IMR-90 (cell line): ENCODE data around the gene KRTAP12-3. TPM values are rescaled to one million over a fixed set of nuclear protein-coding genes. Genes with fewer than 3 reads are reported as not detected.

Experiments used
- ATAC-seq: fragments of 200-7000 bp; cut with Tn5 transposase; 2 replicates; pipeline ENCODE4 v1.9.1; 2020; ENCODE audit warnings: low read depth, mild to moderate bottlenecking, moderate library complexity
- BruUV-seq: library from RNA; stranded (reverse); fragments of 400-500 nt; replicated peaks from 2 replicates; lab custom pipeline; 2021; lab: Mats Ljungman, UMichigan
- CTCF ChIA-PET: fragments of 300-600 bp; formaldehyde crosslinking; extraction: SDS; loops from one replicate; lab custom pipeline; 2021; ENCODE audit warnings: antibody characterized with exemption; lab: Yijun Ruan, JAX
- POLR2A ChIA-PET: fragments of 300-600 bp; sonication (Branson Sonifier 250); formaldehyde crosslinking; loops from one replicate; lab custom pipeline; 2022; ENCODE audit warnings: antibody characterized with exemption; ENCODE audit not compliant: unreplicated experiment; lab: Charles Lee
- DNase-seq: peaks from one replicate; pipeline ENCODE4 v3.0.0; 2013
- H2AFZ ChIP-seq: replicated peaks from 2 replicates; pipeline ENCODE3; 2013; ENCODE audit warnings: low read length, mild to moderate bottlenecking; ENCODE audit not compliant: poor library complexity
- H2AK5ac ChIP-seq: 2 replicates; pipeline ENCODE4 v1.6.1; 2013; ENCODE audit warnings: low read depth, low read length, inconsistent platforms
- H2AK9ac ChIP-seq: replicated peaks from 2 replicates; pipeline ENCODE3; 2013; ENCODE audit warnings: mild to moderate bottlenecking, low read depth, low read length, moderate library complexity; ENCODE audit not compliant: poor library complexity
- H2BK120ac ChIP-seq: 2 replicates; pipeline ENCODE4 v1.6.1; 2013; ENCODE audit warnings: low read depth, low read length, inconsistent platforms
- H2BK15ac ChIP-seq: 3 replicates; pipeline ENCODE4 v1.6.1; 2013; ENCODE audit warnings: low read depth, low read length, inconsistent platforms
- H2BK20ac ChIP-seq: 2 replicates; pipeline ENCODE4 v1.6.1; 2013; ENCODE audit warnings: low read depth, mild to moderate bottlenecking, inconsistent platforms, low read length, moderate library complexity
- H2BK5ac ChIP-seq: 2 replicates; pipeline ENCODE4 v1.6.1; 2013; ENCODE audit warnings: mild to moderate bottlenecking, low read depth, low read length, inconsistent platforms; ENCODE audit not compliant: poor library complexity, severe bottlenecking
- H3K14ac ChIP-seq: replicated peaks from 2 replicates; pipeline ENCODE4 v1.6.1; 2013; ENCODE audit warnings: low read depth, low read length, inconsistent platforms
- H3K18ac ChIP-seq: 2 replicates; pipeline ENCODE4 v1.6.1; 2013; ENCODE audit warnings: low read depth, low read length, control low read depth
- H3K23ac ChIP-seq: 2 replicates; pipeline ENCODE4 v1.6.1; 2013; ENCODE audit warnings: low read depth, low read length, inconsistent platforms
- H3K27ac ChIP-seq: 2 replicates; pipeline ENCODE4 v1.5.1; 2013; ENCODE audit warnings: mild to moderate bottlenecking, control low read depth, low read length; ENCODE audit not compliant: insufficient read depth
- H3K27me3 ChIP-seq: 2 replicates; pipeline ENCODE4 v1.6.1; 2013; ENCODE audit warnings: low read length; ENCODE audit not compliant: control insufficient read depth, insufficient read depth
- H3K36me3 ChIP-seq: 2 replicates; pipeline ENCODE4 v1.6.1; 2013; ENCODE audit warnings: low read length, mixed read lengths; ENCODE audit not compliant: control insufficient read depth, insufficient read depth
- H3K4ac ChIP-seq: 2 replicates; pipeline ENCODE4 v1.6.1; 2013; ENCODE audit warnings: low read depth, low read length, inconsistent platforms
- H3K4me1 ChIP-seq: 2 replicates; pipeline ENCODE4 v1.6.1; 2013; ENCODE audit warnings: low read length, mixed read lengths; ENCODE audit not compliant: control insufficient read depth, insufficient read depth
- H3K4me2 ChIP-seq: 2 replicates; pipeline ENCODE4 v1.6.1; 2013; ENCODE audit warnings: low read depth, mild to moderate bottlenecking, control low read depth, low read length, moderate library complexity
- H3K4me3 ChIP-seq: 2 replicates; pipeline ENCODE4 v1.5.1; 2013; ENCODE audit warnings: low read depth, mild to moderate bottlenecking, control low read depth, low read length, moderate library complexity; ENCODE audit not compliant: insufficient read depth
- H3K56ac ChIP-seq: 2 replicates; pipeline ENCODE4 v1.6.1; 2013; ENCODE audit warnings: low read length, inconsistent platforms; ENCODE audit not compliant: insufficient read depth; ENCODE audit errors: extremely low read depth
- H3K79me1 ChIP-seq, 2 experiments: 2 replicates each; pipeline ENCODE4 v1.6.1; 2013; ENCODE audit warnings: low read length in 2 of 2, inconsistent platforms in 1 of 2, low read depth in 1 of 2
- H3K9ac ChIP-seq: 2 replicates; pipeline ENCODE4 v1.6.1; 2013; ENCODE audit warnings: low read depth, low read length, control low read depth
- H3K9me1 ChIP-seq: 2 replicates; pipeline ENCODE4 v1.6.1; 2013; ENCODE audit warnings: low read length, inconsistent platforms; ENCODE audit not compliant: insufficient read depth
- H3K9me3 ChIP-seq: 2 replicates; pipeline ENCODE4 v1.6.1; 2013; ENCODE audit warnings: low read length; ENCODE audit not compliant: control insufficient read depth, insufficient read depth
- H4K20me1 ChIP-seq: 2 replicates; pipeline ENCODE4 v1.6.1; 2013; ENCODE audit warnings: low read length, inconsistent platforms; ENCODE audit not compliant: insufficient read depth
- H4K5ac ChIP-seq: 2 replicates; pipeline ENCODE4 v1.6.1; 2013; ENCODE audit warnings: mild to moderate bottlenecking, low read depth, low read length, control low read depth
- H4K8ac ChIP-seq, 2 experiments: 2 replicates each; pipeline ENCODE4 v1.6.1; 2013; ENCODE audit warnings: low read depth in 2 of 2, low read length in 2 of 2, control low read depth in 1 of 2, inconsistent platforms in 1 of 2
- H4K91ac ChIP-seq: 2 replicates; pipeline ENCODE4 v1.6.1; 2013; ENCODE audit warnings: low read depth, low read length, inconsistent platforms; ENCODE audit not compliant: insufficient read depth
- BHLHE40 ChIP-seq: fragments of 150-350 bp; IDR thresholded peaks from 2 replicates; pipeline ENCODE4 v1.6.1; 2016; ENCODE audit warnings: mild to moderate bottlenecking, low read depth, low read length
- CEBPB ChIP-seq: IDR thresholded peaks from 2 replicates; pipeline ENCODE4 v1.6.1; 2012; ENCODE audit warnings: low read depth, low read length, improper control_type of control experiment
- CHD1 ChIP-seq: IDR thresholded peaks from 2 replicates; pipeline ENCODE4 v1.6.1; 2012; ENCODE audit warnings: low read depth, low read length, improper control_type of control experiment
- CTCF ChIP-seq: conservative IDR thresholded peaks from 2 replicates; pipeline ENCODE4 v1.5.1; 2012; ENCODE audit warnings: mild to moderate bottlenecking, low read depth, low read length, improper control_type of control experiment
- ELK1 ChIP-seq: fragments of 150-350 bp; IDR thresholded peaks from 2 replicates; pipeline ENCODE4 v1.6.1; 2016; ENCODE audit warnings: low read depth, mild to moderate bottlenecking, low read length, moderate library complexity, borderline replicate concordance
- FOS ChIP-seq: fragments of 150-350 bp; IDR thresholded peaks from 2 replicates; pipeline ENCODE4 v1.6.1; 2016; ENCODE audit warnings: low read depth, low read length
- MAFK ChIP-seq: IDR thresholded peaks from 2 replicates; pipeline ENCODE4 v1.6.1; 2012; ENCODE audit warnings: low read depth, low read length, improper control_type of control experiment
- MAZ ChIP-seq: IDR thresholded peaks from 2 replicates; pipeline ENCODE4 v1.6.1; 2012; ENCODE audit warnings: low read depth, mild to moderate bottlenecking, low read length, improper control_type of control experiment, moderate library complexity, borderline replicate concordance
- MXI1 ChIP-seq: IDR thresholded peaks from 2 replicates; pipeline ENCODE4 v1.6.1; 2012; ENCODE audit warnings: low read depth, mild to moderate bottlenecking, low read length, moderate library complexity, borderline replicate concordance
- NFE2L2 ChIP-seq: fragments of 150-350 bp; IDR thresholded peaks from 2 replicates; pipeline ENCODE4 v1.6.1; 2016; ENCODE audit warnings: low read depth, mild to moderate bottlenecking, low read length
- POLR2A ChIP-seq: IDR thresholded peaks from 2 replicates; pipeline ENCODE4 v1.6.1; 2012; ENCODE audit warnings: mild to moderate bottlenecking, low read depth, low read length
- RAD21 ChIP-seq: IDR thresholded peaks from 2 replicates; pipeline ENCODE4 v1.6.1; 2012; ENCODE audit warnings: low read length, improper control_type of control experiment
- RCOR1 ChIP-seq: IDR thresholded peaks from 2 replicates; pipeline ENCODE4 v1.6.1; 2012; ENCODE audit warnings: mild to moderate bottlenecking, low read length, improper control_type of control experiment; ENCODE audit not compliant: insufficient replicate concordance
- RFX5 ChIP-seq: IDR thresholded peaks from 2 replicates; pipeline ENCODE4 v1.8.0; 2012; ENCODE audit warnings: low read depth, mild to moderate bottlenecking, low read length, moderate library complexity
- SMC3 ChIP-seq: fragments of 150-350 bp; IDR thresholded peaks from 2 replicates; pipeline ENCODE4 v1.6.1; 2016; ENCODE audit warnings: low read depth, mild to moderate bottlenecking, antibody characterized with exemption, low read length, moderate library complexity
- USF2 ChIP-seq: fragments of 150-350 bp; IDR thresholded peaks from 2 replicates; pipeline ENCODE4 v1.6.1; 2017; ENCODE audit warnings: mild to moderate bottlenecking, antibody characterized with exemption, low read length, low read depth
- WGBS, 2 experiments: methylation state at CpG; one replicate each; pipeline versions ENCODE4 v1.1.5 to v1.1.7; 2013; ENCODE audit warnings: missing lambda C conversion rate in 2 of 2; ENCODE audit not compliant: insufficient read length in 1 of 2; ENCODE audit errors: extremely low coverage in 2 of 2; 5-methylcytosine and 5-hydroxymethylcytosine counted together
- dilution Hi-C: fragments of 300-500 bp; cut with HindIII; formaldehyde crosslinking; loops from one replicate; pipeline ENCODE4 v1.14.3; 2018; ENCODE audit warnings: low sequenced_read_pairs; ENCODE audit not compliant: unreplicated experiment
- in situ Hi-C: fragments of 300-500 bp; cut with MboI; formaldehyde crosslinking; loops from 3 replicates; pipeline ENCODE4 v1.14.3; 2019; ENCODE audit warnings: low sequenced_read_pairs, inconsistent platforms, mixed read lengths
- intact Hi-C: fragments of 100-400 bp; cut with micrococcal nuclease; formaldehyde crosslinking; loops from 2 replicates; pipeline ENCODE4 v1.10.0; 2022
- polyA plus RNA-seq, 3 experiments: library from polyadenylated mRNA; depleted of rRNA; stranded (reverse); fragments of >200 nt; gene quantifications; 2 replicates each; pipeline ENCODE4 v1.2.3, GENCODE V29; 2012; ENCODE audit warnings: low replicate concordance in 1 of 3
- total RNA-seq: library from RNA; depleted of rRNA; stranded (reverse); fragments of >200 nt; gene quantifications from 2 replicates; pipeline ENCODE4 v1.2.3, GENCODE V29; 2012

Gene KRTAP12-3
- total and polyA plus RNA-seq, 2 of the 4 experiments (the other 2 are of a cell fraction), result not detected

GRCh38 chr21:44677881-44678280 lies 20.1 kb downstream of the KRTAP12-3 start:
- Histone ChIP-seq H3K36me3 (no peaks in the 10 kb centered on the region), H4K8ac (no peak overlapping the region), H3K9me3 (no peaks in the 10 kb centered on the region), H4K91ac (no peak overlapping the region), H3K27me3 (peaks cover 21% of the 10 kb centered on the region), H3K56ac (no peak overlapping the region), H2BK5ac (no peak overlapping the region), H3K23ac (no peak overlapping the region), H2AK5ac (no peak overlapping the region), H2AFZ (no peak overlapping the region), H2BK20ac (no peak overlapping the region), H2AK9ac (no peak overlapping the region), H3K27ac (no peak overlapping the region), H2BK15ac (no peak overlapping the region), H3K14ac (no peak overlapping the region), H2BK120ac (no peak overlapping the region), H4K20me1 (no peaks in the 10 kb centered on the region), H3K4me2 (no peak overlapping the region), H3K4me1 (no peaks in the 10 kb centered on the region), H3K9ac (no peak overlapping the region), H3K9me1 (no peaks in the 10 kb centered on the region), H3K18ac (no peak overlapping the region), H3K4me3 (no peak overlapping the region), H4K5ac (no peak overlapping the region), H3K79me1 (no peaks in the 10 kb centered on the region), H3K4ac (no peak overlapping the region)
- no TSS peak for BruUV-seq
- ATAC-seq (no peak), DNase-seq (no peak)
- in situ Hi-C loops, result no loop called here
- WGBS, 2 experiments, result 84% methylated on average over 8 of the region's 13 CpGs; no CpG with 5 or more reads in 1 of the 2 experiments
- CTCF ChIA-PET, result no interaction called here
- dilution Hi-C loops, result no loop called here
- TF ChIP-seq POLR2A (no peak), BHLHE40 (no peak), MXI1 (no peak), RCOR1 (no peak), SMC3 (no peak), NFE2L2 (no peak), CHD1 (no peak), MAFK (no peak), RFX5 (no peak), USF2 (no peak), CTCF (no peak), MAZ (no peak), CEBPB (no peak), RAD21 (no peak), ELK1 (no peak), FOS (no peak)
- intact Hi-C loops, result no loop called here
- POLR2A ChIA-PET, result no interaction called here
